Astrocyte of the hippocampus (primary cell): Measurements from ENCODE around the gene PRH1.

Experiments
- DNase-seq: peaks from one replicate; pipeline ENCODE4 v3.0.0; 2011; ENCODE audit warnings: low read depth, low spot score

Gene PRH1

GRCh38 chr12:10842862-10843261 lies 41.2 kb downstream of the PRH1 start:
- DNase-seq, result no peak

- DNase-seq, result no peak
Measured at GRCh38 chr12:10838461-10838860, 45.6 kb downstream of the PRH1 start.
